Rectal smooth muscle tissue (tissue), 1 donor: ENCODE data around the gene PRPSAP1.
"Not testable (repeated sequence)": the region's sequence is repeated elsewhere in the genome, so short reads cannot be mapped to it uniquely, and the experiment has no call there.

Experiments
- H3K27ac ChIP-seq: one replicate; pipeline ENCODE4 v1.7.0; 2013; ENCODE audit warnings: low read depth, low read length, inconsistent platforms
- H3K27me3 ChIP-seq: one replicate; pipeline ENCODE4 v1.7.0; 2013; ENCODE audit warnings: low read length; ENCODE audit not compliant: control insufficient read depth, insufficient read depth
- H3K36me3 ChIP-seq: one replicate; pipeline ENCODE4 v1.7.0; 2013; ENCODE audit warnings: low read length; ENCODE audit not compliant: control insufficient read depth, insufficient read depth
- H3K4me1 ChIP-seq: one replicate; pipeline ENCODE4 v1.7.0; 2013; ENCODE audit warnings: low read length; ENCODE audit not compliant: control insufficient read depth, insufficient read depth
- H3K4me3 ChIP-seq: one replicate; pipeline ENCODE4 v1.7.0; 2013; ENCODE audit warnings: low read length
- H3K9ac ChIP-seq: one replicate; pipeline ENCODE4 v1.7.0; 2013; ENCODE audit warnings: low read length

Gene PRPSAP1

DNA sequence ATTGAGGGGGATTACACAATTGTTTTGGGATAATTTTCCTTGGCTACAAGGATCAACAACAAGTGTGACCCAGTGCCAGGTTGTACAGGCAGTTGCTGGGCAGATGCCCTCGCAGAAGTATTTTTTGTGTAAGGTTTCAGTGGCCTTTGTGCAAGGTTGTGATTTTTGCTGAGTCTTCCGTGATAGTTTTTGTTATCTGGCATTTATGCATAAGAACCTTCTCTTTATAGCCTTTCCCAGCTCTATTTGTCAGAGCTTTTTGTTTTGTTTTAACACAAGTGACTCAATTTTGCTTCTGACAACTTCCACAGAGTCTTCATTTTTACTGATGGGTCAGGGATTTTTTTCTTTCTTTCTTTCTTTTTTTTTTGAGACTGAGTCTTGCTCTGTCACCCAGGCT, 6.7 kb upstream of the PRPSAP1 start:
- H3K4me1 ChIP-seq, result no peaks in the 10 kb centered on the region
- no peak overlapping the region for H3K4me3 ChIP-seq
- H3K36me3 ChIP-seq, result no peaks in the 10 kb centered on the region
- no peak overlapping the region for H3K9ac ChIP-seq
- H3K27ac ChIP-seq, result no peak overlapping the region
- H3K27me3 ChIP-seq, result no peaks in the 10 kb centered on the region

DNA sequence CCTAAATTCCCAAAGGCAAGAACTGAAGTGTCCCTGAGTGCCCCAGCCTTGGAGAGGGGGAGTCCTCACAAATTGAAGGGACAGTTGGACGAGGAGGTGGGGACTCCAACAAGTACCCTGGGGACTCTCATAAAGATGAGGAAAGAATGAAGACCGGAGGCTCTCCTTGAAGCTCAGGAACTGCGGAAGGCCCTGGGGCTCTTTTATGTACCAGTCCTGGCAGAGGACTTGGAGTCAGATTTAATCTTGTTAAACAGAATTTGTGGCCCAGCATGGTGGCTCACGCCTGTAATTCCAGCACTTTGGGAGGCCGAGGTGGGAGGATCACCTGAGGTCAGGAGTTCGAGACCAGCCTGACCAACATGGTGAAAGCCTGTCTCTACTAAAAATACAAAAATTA, 6.1 kb upstream of the PRPSAP1 start:
- not testable (repeated sequence) for H3K27ac ChIP-seq

DNA sequence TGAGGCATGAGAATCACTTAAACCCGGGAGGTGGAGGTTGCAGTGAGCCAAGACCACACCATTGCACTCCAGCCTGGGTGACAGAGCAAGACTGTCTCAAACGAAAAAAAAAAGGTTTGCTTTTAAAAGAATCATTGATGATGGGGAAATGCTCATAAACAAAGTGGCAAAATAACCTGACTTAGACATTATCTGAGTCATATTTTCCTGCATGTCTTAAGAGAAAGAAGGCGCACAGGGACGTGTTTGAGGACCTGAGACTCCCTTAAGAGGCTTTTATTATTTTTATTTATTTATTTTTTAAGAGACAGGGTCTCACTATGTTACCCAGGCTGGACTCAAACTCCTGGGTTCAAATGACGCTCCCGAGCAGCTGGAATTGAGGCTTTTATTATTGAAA, 5.7 kb upstream of the PRPSAP1 start:
- Histone ChIP-seq H3K9ac (no peak overlapping the region), H3K27me3 (no peaks in the 10 kb centered on the region), H3K27ac (no peak overlapping the region), H3K4me3 (no peak overlapping the region), H3K4me1 (no peaks in the 10 kb centered on the region), H3K36me3 (no peaks in the 10 kb centered on the region)

More for the DNA sequence above, 6.1 kb upstream of the PRPSAP1 start:
- not testable (repeated sequence) for H3K36me3 ChIP-seq, H3K4me1 ChIP-seq, H3K4me3 ChIP-seq, H3K27me3 ChIP-seq, H3K9ac ChIP-seq

DNA sequence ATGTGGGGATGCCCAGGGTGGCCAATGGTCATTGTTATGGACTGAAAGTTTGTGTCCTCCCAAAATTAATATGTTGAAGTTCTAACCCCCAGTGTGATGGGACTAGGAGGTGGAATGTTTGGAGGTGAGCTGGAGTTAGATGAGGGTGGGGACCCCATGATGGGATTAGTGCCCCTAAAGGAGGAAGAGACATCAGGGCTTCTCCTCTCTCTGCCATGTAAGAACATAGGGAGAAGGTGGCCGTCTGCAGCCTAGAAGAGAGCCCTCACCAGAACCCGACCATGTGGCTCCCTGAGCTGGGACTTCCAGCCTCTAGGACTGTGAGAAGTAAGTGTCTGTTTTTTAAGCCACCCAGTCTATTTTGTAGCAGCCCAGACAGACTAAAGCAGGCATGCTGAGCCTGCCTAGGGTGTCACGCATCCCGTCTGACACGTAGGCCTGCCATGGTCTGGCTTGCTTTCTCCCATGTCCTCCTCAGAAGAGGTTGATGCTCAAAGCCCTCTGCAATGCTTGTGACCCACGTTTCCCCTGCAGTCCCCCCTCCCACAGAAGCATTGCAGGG, 4.0 kb upstream of the PRPSAP1 start:
- H3K4me3 ChIP-seq, result no peak overlapping the region
- no peaks in the 10 kb centered on the region for H3K4me1 ChIP-seq
- H3K27ac ChIP-seq, result no peak overlapping the region
- H3K27me3 ChIP-seq, result no peaks in the 10 kb centered on the region
- no peaks in the 10 kb centered on the region for H3K36me3 ChIP-seq
- H3K9ac ChIP-seq, result no peak overlapping the region

DNA sequence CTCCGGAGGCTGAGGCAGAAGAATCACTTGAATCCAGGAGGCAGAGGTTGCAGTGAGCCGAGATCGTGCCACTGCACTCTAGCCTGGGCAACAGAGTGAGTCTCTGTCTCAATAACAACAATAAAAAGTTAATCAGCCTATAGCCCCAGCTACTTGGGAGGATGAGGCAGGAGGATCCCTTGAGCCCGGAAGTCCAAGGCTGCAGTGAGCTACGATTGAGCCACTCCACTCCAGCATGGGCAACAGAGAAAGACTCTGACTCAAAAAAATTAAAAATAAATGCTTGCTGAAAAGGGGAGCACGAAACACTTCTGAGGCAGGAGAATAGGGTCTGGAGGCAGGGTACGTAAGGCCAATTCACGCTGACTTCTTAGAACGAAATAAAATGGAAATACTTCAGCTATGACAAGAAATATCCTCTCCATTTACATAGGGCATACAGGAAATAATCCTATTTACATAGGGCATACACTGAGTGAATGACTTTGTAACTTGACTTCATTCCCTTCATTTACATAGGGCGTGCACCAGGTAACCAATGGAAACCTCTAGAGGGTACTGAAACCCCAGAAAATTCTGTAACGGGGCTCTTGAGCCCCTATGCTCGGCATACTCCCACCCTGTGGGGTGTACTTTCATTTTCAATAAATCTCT, 3.2 kb upstream of the PRPSAP1 start:
- no peak overlapping the region for H3K4me3 ChIP-seq
- H3K36me3 ChIP-seq, result no peaks in the 10 kb centered on the region
- no peaks in the 10 kb centered on the region for H3K4me1 ChIP-seq
- no peak overlapping the region for H3K9ac ChIP-seq
- no peak overlapping the region for H3K27ac ChIP-seq
- H3K27me3 ChIP-seq, result no peaks in the 10 kb centered on the region

DNA sequence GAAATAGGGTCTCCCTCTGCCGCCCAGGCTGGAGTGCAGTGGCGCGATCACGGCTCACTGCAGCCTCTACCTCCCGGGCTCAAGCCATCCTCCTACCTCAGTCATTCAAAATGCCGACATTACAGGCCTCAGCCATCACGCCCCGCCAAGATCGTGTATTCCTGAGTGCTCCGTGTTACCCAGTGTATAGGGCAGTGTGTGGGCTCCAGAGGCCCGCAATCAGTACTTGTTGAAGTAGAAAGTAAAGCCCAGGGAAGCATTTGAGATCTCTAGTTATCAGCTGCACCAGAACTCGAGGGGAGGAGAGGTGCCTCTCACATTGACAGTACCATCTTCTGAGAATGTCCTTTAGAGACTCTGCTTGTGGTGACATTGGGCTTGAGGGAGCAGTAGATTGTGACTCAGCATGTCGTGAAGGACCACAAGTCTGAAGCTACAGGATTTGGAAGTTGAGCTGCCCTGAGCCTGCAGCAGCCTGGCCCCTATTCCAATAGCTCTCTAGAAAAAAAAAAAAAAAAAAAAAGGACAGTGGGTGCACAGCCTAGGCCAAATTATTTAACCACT, 1.1 kb upstream of the PRPSAP1 start:
- Histone ChIP-seq H3K9ac (no peak overlapping the region), H3K4me3 (no peak overlapping the region), H3K27ac (no peak overlapping the region), H3K4me1 (no peaks in the 10 kb centered on the region), H3K36me3 (no peaks in the 10 kb centered on the region), H3K27me3 (no peaks in the 10 kb centered on the region)

DNA sequence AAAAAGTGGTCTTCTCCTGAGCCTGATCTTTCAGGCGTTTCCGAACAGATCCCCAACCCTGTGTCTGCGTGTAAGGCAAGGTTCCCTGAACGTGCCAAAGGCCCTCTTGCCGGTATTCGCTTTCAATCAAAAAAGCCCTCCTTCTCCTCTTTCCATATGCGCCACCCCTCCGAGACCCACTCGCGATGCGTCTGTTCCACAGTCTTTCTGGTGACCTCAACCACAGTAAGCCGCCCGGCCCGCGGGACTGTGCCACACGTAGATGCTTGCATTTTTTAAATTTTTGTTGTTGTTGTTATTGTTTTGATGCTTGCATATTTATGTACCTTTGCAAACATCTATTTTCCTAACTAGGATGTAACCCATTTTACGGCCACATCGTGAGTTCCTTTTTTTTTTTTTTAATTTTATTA, 607 bp upstream of the PRPSAP1 start:
- peak overlapping the region; percentile 95 for H3K4me3 ChIP-seq
- peak overlapping the region; percentile 51 for H3K9ac ChIP-seq
- H3K27me3 ChIP-seq, result no peaks in the 10 kb centered on the region
- H3K36me3 ChIP-seq, result no peaks in the 10 kb centered on the region
- H3K27ac ChIP-seq, result no peak overlapping the region
- no peaks in the 10 kb centered on the region for H3K4me1 ChIP-seq

DNA sequence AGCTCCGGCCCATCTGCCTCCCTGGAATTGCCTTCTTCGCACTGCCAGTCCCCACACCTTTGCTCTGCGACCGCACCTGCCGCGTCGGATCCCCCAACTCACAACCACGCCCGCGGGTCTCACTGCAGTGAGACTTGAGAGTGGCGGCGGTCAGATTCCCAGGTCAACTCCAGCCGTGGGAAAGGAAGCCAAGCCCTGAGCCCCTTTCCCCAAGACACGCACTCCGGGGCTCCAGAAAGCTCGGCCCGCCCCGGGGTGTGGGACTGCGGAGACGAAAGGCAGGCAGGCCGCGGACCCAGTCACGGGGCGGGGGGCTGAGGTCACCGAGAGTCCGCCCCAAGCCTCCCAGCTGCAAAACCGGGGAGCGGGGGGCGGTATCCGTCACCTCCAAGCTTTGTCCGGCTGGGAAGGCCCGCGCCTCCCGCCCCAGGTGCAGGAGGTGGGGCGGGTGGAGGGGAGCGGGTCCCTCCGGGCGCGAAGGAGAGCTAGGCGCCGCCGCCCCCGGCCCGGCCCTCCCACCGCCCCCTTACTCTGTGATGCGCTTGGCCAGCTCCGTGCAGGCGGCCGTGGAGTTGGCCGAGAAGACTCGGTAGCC, 615 bp downstream of the PRPSAP1 start:
- no peak overlapping the region for H3K9ac ChIP-seq
- H3K27me3 ChIP-seq, result no peaks in the 10 kb centered on the region
- H3K27ac ChIP-seq, result peak overlapping the region; percentile 92
- H3K36me3 ChIP-seq, result no peaks in the 10 kb centered on the region
- peak overlapping the region; percentile 95 for H3K4me3 ChIP-seq
- H3K4me1 ChIP-seq, result no peaks in the 10 kb centered on the region

DNA sequence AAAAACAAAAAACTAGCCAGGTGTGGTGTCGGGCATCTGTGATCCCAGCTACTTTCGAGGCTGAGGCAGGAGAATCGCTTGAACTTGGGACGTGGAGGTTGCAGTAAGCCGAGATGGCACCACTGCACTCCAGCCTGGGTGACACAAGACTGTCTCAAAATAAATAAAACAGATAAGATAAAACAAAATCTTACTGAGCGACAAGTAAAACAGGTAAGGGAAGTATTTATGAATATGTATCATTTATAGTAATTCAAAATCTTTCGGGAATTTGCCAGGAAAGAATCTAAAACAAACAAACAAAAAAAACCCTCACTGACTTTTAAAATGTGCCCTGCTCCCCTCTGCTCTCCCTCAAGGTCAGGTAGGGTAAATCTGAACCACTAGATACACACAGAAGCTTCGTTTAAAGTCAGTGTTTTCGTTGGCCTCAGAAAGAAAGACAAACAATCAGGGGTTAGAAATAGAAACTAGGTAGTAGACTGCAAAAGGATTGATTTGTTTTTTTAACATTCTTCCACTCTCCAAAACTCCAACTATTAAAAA, 2.1 kb downstream of the PRPSAP1 start:
- no peak overlapping the region for H3K4me3 ChIP-seq
- H3K36me3 ChIP-seq, result peaks cover 4% of the 10 kb centered on the region
- H3K27ac ChIP-seq, result no peak overlapping the region
- no peak overlapping the region for H3K9ac ChIP-seq
- H3K4me1 ChIP-seq, result no peaks in the 10 kb centered on the region
- no peaks in the 10 kb centered on the region for H3K27me3 ChIP-seq

DNA sequence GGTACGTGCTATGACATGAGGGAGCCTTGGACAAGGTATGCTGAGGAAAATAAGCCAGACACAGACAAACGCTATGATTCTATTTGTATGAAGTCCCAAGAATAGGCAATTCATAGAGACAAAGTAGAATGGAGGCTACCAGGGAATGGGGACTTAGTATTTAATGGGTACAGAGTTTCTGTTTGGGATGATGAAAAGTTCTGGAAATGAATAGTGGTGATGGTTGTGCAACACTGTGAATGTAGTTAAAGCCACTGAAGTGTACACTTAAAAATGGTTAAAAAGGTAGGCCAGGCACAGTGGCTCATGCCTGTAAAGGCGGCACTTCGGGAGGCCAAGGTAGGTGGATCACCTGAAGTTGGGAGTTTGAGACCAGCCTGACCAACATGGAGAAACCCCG, 3.3 kb downstream of the PRPSAP1 start:
- H3K9ac ChIP-seq, result no peak overlapping the region
- no peaks in the 10 kb centered on the region for H3K27me3 ChIP-seq
- H3K4me3 ChIP-seq, result no peak overlapping the region

DNA sequence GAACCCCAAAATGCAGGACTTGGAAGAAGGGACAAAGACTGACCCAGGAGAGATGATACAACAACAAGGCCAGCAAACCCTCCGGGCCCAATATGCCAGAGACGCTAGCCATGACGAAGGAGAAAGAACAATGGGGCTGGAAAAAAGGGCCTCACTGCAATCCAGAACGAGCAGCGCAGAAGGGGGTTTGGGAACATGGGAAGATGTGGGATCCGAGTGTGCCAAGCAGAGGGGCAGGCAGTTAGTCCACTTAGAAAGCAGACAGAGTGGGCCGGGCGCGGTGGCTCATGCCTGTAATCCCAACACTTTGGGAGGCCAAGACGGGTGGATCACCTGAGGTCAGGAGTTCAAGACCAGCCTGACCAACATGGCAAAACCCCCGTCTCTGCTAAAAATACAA, 6.8 kb downstream of the PRPSAP1 start:
- H3K27me3 ChIP-seq, H3K9ac ChIP-seq, H3K4me3 ChIP-seq, H3K27ac ChIP-seq, H3K4me1 ChIP-seq: not testable (repeated sequence)
- peaks cover 14% of the 10 kb centered on the region for H3K36me3 ChIP-seq

More for the DNA sequence above, 3.3 kb downstream of the PRPSAP1 start:
- H3K4me1 ChIP-seq, result no peaks in the 10 kb centered on the region
- no peak overlapping the region for H3K27ac ChIP-seq
- peaks cover 9% of the 10 kb centered on the region for H3K36me3 ChIP-seq

DNA sequence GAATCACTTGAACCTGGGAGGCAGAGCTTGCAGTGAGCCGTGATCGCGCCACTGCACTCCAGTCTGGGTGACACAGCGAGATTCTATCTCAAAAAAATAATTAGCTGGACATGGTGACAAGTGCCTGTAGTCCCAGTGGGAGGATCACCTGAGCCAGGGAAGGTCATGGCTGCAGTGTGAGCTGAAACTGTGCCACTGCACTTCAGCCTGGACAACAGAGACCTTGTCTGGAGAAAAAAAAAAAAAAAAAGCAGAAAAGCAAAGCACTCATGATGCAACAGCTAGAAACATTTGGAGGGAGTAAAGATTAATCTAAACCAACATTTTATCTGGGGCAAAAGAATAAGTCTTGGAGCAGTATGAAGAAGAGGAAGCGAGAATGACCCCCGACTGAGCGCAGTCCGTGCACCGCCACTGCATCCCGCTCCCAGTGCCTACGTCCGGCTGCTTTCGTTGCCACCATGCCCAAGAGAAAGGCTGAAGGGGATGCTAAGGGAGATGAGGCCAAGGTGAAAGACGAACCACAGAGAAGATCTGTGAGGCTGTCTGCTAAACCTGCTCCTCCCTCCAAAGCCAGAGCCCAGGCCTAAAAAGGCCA, 8.2 kb downstream of the PRPSAP1 start:
- peaks cover 14% of the 10 kb centered on the region for H3K36me3 ChIP-seq
- no peaks in the 10 kb centered on the region for H3K4me1 ChIP-seq
- H3K9ac ChIP-seq, result no peak overlapping the region
- no peaks in the 10 kb centered on the region for H3K27me3 ChIP-seq
- no peak overlapping the region for H3K4me3 ChIP-seq
- H3K27ac ChIP-seq, result no peak overlapping the region
